HG03342 (cell line): ENCODE measurements around the gene SBNO2.

Experiments
- ATAC-seq: cut with Tn5 transposase; IDR thresholded peaks from one replicate; pipeline ENCODE4 v1.9.1; 2021; ENCODE audit warnings: mild to moderate bottlenecking, moderate library complexity; ENCODE audit not compliant: unreplicated experiment

The SBNO2 gene

DNA sequence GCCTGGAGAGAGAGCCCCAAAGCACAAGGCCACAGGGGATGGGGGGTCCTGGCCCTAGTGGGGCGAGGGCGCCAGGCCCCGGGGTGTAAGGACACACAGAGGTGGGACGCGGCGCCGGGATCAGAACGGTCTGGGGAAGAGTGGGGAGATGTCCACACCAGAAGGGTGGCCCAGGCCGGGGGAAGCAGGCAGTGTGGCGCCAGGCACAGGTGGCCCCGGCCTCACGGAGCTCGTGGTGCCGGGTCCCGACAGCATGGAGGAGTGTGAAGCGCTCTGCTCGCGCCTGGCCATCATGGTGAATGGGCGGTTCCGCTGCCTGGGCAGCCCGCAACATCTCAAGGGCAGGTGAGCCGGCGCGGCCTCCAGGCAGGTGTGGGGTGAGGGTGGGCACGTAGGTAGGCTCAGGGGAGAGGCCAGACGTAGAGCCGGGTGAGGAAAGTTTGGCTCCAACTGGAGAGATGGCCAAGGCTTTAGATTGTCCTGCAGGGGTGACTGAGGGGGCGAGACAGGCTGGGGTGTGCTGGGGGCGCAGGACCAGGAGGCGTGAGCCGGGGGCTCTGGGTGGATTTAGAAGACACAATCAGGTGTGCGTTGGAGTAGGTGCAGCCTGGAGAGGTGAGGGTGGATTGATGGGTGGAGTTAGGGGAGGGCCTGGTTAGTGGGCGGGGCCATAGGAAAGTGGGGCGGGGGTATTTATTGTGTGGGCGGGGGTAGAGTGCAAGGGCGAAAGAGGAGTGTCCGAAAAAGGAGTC lies 110.0 kb downstream of the SBNO2 start:
- ATAC-seq: no peak

DNA sequence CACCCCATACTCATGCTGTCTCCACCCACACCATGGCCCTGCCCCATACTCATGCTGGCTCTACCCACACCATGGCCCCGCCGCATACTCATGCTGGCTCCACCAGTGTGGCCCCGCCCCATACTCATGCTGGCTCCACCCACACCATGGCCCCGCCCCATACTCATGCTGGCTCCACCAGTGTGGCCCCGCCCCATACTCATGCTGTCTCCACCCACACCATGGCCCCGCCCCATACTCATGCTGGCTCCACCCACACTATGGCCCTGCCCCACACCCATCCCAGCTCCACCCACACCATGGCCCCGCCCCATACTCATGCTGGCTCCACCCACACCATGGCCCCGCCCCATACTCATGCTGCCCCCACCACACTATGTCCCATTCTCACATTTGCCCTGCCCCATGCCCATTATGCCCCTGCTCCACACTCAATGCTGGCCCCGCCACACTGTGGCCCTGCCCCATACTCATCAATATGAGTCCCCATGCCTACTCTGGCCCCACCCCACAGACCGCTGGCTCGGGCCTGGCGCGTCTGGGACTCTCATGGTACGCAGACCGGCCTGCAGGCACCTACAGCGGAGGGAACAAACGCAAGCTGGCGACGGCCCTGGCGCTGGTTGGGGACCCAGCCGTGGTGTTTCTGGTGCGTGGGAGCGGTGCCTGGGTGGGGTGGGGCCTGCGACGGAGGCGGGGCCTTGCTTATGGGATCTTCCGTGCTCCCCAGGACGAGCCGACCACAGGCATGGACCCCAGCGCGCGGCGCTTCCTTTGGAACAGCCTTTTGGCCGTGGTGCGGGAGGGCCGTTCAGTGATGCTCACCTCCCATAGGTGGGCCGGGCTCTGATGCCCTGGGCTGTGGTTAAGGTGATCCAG lies 110.8 kb downstream of the SBNO2 start:
- ATAC-seq: no peak

DNA sequence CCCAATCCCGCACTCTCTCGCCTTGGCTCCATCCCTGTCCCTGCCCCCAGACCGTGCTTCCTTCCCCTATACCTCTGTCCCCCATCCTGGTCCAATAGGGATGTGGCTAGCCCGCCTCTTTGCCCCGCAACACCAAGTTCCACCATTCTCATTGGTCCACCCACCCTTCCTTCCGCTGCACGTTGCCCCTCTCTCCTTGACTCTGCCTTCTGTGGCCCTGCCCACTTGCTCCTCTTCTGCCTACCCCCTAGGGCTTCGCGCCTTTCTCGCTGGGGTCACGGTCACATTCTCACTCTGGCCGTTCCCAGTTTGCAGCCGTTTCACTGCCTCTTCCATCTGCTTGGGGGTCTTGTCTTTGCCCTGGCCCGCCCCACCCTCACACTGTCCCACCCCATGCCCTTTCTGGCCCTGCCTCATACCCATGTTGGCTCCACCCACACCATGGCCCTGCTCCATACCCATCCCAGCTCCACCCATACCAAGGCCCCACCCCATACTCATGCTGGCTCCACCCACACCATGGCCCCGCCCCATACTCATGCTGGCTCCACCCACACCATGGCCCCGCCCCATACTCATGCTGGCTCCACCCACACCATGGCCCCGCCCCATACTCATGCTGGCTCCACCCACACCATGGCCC lies 111.6 kb downstream of the SBNO2 start:
- ATAC-seq: no peak

DNA sequence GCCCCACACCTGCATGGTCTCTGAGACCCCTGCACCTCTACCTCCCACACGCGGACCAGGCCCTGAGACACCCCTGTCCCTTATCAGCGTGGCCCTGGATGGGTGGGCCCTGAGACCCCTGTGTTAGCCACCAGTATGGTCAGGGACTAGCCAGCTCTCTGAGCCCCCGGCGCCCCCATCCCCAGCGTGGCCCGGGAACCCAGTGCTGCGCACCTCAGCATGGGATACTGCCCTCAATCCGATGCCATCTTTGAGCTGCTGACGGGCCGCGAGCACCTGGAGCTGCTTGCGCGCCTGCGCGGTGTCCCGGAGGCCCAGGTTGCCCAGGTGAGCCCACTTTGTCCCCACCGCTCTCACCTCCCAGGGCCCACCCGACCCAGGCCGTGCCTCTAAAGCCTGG lies 112.1 kb downstream of the SBNO2 start:
- no peak for ATAC-seq

DNA sequence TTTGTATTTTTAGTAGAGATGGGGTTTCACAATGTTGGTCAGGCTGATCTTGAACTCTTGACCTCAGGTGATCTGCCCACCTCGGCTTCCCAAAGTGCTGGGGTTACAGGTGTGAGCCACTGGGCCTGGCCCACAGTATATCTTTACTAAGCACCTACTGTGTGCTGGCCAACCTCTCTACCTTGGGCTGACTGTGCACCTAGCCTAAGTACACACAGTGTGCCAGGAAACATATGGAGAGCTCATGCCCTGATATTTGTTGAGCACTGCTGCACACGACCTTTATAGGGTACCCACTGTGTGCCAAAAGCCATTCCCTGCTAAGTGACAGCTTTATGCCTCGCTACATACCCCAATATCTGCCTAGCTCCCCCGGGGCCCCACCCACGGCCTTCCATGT lies 113.4 kb downstream of the SBNO2 start:
- ATAC-seq: no peak

DNA sequence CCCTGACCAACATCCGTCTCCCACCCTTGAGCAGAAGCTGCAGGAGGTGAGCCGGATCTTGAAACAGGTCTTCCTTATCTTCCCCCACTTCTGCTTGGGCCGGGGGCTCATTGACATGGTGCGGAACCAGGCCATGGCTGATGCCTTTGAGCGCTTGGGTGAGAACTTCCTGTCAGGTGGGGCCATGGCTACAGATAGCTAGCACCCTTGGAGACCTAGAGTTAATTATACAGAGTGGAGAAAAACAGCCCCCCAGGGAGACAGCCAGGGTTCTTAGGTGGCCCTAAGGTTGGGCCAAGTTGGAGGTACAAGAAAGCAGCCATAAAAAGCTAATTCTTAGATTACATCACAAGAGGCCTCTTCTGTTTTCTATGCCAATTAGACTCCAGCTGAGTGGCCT lies 116.0 kb downstream of the SBNO2 start:
- ATAC-seq: no peak
